M059J (cell line): ENCODE results near the gene KCP. TPM values are rescaled to one million over a fixed set of nuclear protein-coding genes. Genes with fewer than 3 reads are reported as not detected.
"Not testable (repeated sequence)": the region's sequence is repeated elsewhere in the genome, so short reads cannot be mapped to it uniquely, and the experiment has no call there.

Experiments
- DNase-seq: peaks from one replicate; pipeline ENCODE4 v3.0.0-alpha.2; 2012; ENCODE audit warnings: low read depth
- total RNA-seq: library from RNA; depleted of rRNA; stranded (reverse); fragments of >200 nt; shearing (Covaris generic); gene quantifications from 2 replicates; pipeline ENCODE4 v1.2.3, GENCODE V29; 2014

Gene KCP
- total RNA-seq, 1 experiment from 2014 or later, result not detected

- DNase-seq, result no peak
These were observed 11.4 kb upstream of the KCP start for GRCh38 chr7:128921866-128922440.

DNA sequence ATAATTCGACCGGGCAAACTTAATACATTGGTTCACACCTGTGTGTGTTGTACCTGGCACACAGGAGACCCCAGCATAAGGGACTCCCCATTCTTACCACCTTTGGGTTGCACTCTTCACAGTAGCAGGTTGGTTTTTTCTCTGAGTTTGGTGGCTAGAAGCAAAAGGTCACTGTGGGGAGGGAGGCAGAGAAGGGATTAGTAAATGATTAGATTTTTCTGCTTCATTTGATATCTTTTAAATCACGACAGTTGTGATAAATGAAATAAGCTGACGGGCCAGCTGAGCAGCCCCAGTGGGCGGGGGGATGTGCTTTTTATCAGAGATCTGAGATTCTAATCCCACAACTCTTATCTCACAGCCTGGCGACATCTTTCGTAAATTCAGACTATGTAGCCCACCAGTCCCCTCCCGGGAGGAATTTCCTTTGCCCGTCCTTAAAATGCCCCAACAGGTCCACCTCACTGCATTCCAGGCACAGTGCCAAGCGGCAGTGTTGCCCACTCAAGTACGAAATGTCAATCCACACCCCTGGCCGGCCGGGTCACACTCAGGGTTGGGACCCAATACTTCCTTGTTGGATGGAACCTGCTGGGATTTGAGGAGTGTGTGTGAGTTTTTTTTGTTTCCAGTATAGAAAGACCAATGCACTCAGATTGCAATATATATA is 10.5 kb upstream of the KCP start:
- DNase-seq, result no peak

GRCh38 chr7:128919881-128920799 is 9.6 kb upstream of the KCP start:
- no peak for DNase-seq

- DNase-seq, result no peak
These were observed 8.7 kb upstream of the KCP start for GRCh38 chr7:128919241-128919640.

GRCh38 chr7:128918016-128918665 is 7.6 kb upstream of the KCP start:
- DNase-seq, result no peak

DNA sequence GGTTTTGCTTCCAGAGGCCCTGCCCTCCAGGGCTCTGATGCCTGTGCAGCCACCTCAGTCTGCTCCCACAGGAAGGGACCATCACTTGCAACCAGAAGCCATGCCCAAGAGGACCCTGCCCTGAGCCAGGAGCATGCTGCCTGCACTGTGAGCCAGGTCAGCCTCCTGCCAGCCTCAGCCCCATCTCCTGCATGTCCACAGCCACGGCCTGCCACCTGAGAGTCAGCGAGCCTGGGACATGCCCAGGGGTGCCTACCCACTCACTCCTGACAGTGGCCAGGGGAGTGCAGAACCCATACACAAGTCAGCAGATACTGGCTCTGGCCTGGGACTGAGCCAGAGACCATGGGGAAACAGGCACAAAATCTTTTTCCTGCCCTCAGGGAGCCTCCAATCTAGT is 6.6 kb upstream of the KCP start:
- DNase-seq, result no peak

DNA sequence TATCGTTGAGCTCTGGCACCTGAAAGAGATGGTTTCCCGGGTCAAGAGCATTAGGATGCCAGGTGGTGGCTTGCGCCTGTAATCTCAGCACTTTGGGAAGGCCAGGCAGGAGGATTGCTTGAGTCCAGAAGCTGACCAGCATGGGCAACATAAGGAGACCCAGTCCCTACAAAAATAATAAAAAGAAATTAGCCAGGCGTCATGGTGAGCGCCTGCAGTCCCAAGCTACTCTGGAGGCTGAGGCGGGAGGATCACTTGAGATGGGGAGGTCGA is 6.1 kb upstream of the KCP start:
- DNase-seq, result no peak

GRCh38 chr7:128915841-128916642 is 5.5 kb upstream of the KCP start:
- DNase-seq, result no peak

GRCh38 chr7:128915271-128915819 is 4.8 kb upstream of the KCP start:
- no peak for DNase-seq

DNA sequence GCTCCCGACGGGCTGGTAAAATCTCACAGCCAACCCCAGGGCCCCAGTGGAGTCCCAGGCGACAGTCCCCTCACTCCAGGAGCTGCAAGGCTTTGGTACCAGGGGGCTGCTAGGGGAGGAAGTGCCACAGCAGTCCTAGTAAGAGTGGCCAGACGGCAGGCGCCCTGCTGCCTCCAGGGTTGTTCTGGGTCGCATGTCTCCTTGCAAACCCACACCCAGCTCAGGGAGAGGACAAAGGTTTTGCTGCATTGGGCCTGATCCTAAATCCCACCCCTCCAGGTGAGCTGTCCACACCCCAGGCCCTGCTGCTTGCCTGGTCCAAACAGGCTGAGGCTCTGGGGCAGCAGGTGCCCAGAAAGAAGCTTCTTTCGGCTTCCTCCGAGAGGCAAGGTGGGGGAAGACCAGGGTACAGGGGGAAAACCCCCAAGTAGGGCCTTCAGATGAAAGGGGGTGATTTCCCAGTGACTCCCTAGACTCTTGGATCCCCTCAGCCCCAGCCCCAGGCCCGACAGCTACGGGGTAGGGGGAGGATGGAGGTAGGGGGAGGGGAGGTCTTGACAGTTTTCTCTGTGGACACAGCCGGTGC is 4.2 kb upstream of the KCP start:
- no peak for DNase-seq

DNA sequence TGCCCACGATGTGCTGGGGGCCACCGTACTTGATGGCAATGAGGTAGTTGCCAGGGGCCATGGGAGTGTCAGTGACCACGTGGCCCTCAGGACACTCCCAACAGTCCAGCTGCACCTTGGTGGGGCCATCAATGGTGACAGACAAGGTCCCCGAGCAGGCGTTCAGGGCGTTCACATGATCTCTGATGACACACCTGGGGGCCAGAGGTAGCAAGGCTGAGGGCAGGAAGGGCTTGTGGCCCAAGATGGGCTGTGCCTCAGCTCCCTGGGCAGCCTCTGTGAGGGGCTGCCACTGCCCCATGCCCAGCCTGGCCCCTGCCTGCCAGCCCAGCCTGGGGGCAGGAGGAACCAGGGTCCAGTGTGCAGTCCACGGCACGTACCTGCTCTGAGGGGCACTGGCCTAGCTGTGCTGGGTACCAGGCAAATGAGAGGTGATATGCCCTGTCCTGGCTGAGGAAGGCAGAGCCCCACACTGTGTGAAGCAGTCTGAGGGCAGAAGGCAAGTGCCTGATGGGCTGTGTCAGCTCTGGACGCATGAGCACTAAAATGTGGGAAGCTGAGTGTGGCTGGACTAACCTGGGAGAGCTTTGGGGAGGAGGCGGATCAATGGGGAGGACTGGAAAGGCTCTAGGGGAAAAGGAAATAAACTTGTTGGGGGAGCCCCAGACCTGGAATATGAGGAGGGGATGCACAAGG is 3.5 kb upstream of the KCP start:
- DNase-seq, result no peak

DNA sequence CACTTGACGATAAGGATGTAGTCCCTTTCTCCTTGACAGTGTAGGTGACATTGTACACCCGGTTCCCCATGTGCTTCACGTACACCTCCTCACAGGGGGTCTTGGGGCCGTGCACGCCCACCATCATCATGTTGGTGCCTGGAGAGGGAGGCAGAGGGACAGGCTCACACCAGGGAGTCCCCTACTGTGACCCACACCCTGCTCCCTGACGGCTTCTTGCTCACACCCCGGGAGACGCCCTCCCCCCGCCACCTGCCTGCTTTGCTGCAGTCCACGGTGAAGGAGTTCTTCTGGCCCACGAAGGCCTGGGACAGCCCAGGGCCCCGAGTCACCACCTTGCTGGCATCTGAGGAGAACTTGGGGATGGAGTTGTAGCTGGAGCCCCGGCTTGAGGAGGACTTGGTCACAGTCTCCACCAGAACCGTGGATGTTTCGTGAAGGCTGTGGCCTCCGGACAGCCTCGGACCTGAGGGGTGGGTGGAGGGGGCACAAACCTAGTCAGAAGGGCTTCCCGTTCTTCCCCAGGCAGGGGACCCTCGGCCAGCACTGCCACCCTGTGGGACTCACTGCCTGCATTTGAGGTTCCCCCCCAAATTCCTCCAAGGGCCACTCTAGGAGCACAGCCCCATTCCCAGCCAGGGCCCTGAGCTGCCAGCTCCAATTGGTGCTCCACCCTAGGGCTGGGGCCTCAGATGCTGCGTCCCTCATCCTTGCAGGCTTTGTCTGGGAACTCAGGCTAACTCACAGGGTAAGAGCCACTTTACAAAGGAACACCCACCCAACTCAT is 2.4 kb upstream of the KCP start:
- not testable (repeated sequence) for DNase-seq

GRCh38 chr7:128912281-128912680 is 1.8 kb upstream of the KCP start:
- DNase-seq, result no peak

DNA sequence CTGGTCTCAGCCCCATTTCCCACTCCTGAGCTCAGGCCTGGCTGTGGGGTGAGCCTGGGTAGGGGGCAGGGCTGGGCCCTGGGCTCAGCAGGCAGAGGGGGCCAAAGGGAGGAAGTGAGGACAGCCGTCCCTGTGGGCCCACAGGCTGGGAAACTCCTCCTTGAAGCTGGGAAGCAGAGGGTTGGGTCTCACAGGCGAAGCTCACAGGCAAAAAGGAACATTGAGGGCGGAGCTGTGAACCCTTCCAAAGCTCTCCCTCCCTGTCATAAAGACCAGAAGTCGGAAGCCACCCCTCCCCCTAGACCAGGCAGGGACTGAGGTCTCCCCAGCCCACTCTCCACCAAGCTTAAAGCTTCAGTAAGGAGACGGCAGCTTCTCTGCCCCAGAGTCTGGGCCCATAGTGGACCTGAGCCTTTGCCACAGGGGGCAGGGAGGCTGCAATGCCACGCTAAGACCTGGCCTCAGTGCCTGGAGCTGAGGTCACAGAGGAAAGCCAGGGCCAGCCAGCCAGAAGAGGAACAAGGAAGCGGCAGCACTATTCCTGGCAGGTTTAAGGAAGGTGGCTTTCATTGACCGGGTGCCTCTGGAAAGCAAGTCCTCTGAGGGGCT is 1.0 kb upstream of the KCP start:
- no peak for DNase-seq

GRCh38 chr7:128909625-128910568 is 612 bp downstream of the KCP start:
- peak; percentile 44 for DNase-seq

DNA sequence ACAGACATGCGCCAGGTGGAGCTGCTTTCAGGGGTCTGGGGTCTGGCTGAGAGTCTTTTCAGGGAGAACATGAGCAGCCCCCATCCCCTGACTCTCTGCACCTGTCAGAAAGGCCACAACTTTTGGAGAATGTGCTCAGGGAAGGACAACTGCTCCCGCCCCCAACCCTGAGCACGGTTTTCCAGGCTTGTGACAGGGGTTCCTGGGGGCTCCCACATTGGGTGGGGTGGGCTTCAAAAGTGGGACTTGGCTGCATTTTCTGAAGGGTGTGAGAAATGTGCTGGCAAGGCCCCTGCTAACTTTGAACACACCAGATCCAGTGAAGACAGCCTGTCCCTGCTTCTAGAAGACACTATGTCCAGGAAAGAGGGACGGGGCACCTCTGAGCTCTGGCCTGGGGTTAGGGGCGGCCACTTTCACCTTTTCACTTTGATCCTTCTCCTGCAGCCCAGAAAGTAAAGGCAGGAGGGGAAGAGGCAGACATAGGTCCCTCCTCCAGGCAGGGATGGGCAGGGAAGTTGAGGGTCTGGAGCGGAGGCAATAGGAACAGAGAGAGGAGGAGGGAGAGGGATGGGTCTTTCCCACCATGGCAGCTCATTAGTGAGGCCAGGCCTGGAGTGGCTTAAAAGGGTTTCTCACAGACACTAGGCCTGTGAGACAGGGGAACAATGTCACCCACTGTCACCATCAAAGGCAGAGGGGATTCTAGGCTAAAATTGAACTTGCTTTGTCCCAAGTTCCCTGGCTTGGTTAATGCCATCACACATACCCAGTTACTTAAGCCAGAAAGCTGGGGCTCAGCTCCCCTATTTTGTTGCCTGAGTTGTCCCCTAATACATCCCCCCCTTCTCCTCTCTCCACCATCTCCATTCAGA is 1.5 kb downstream of the KCP start:
- DNase-seq, result no peak
